ENCODE results near the gene DDX47.
"Not testable (repeated sequence)": the region's sequence is repeated elsewhere in the genome, so short reads cannot be mapped to it uniquely, and the experiment has no call there.

DDX47 gene

DNA sequence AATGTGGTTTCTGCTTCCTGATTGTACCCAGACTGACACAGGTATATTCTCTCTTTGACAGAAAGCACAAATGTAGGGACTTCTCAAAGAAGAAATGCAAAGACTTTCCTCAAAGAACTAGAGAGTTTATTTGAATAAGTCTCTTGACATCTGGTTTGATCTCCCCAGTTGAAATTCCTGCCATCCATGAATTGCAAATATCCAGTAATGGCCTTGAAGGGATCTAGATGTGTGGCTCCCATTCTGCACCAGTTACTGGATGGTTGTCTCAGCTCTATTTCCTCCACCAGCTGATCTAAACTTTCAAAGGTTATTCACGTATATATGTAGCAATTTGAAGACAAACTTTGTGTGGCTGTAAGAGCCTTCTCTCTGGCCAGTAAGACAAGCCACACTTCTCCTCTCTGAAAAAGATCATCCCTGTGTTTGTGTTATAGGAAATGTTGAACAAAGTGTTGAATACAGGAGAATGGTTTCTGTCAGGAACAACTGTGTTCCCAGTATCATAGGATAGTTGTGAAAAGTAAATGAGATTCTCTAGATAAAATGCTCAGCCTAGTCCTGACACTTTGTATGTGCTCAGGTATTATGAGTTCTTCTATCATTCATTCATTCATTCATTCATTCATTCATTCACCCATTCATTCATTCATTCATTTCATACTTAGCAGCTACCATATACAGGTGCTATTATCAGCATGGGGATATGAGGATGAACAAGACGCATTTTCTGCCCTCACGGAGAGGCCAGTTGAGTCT is 55.5 kb downstream of the DDX47 start:
- POLR2A ChIA-PET: no interaction called here
- DNase-seq (ENCODE audit: extremely low spot score): no peak
- TF ChIP-seq, protein P1, sequence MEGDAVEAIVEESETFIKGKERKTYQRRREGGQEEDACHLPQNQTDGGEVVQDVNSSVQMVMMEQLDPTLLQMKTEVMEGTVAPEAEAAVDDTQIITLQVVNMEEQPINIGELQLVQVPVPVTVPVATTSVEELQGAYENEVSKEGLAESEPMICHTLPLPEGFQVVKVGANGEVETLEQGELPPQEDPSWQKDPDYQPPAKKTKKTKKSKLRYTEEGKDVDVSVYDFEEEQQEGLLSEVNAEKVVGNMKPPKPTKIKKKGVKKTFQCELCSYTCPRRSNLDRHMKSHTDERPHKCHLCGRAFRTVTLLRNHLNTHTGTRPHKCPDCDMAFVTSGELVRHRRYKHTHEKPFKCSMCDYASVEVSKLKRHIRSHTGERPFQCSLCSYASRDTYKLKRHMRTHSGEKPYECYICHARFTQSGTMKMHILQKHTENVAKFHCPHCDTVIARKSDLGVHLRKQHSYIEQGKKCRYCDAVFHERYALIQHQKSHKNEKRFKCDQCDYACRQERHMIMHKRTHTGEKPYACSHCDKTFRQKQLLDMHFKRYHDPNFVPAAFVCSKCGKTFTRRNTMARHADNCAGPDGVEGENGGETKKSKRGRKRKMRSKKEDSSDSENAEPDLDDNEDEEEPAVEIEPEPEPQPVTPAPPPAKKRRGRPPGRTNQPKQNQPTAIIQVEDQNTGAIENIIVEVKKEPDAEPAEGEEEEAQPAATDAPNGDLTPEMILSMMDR (IDR thresholded peaks at IDR 0.05; ENCODE audit: control extremely low read depth, extremely low read depth, low read depth, missing control alignments): no peak
- CTCF ChIA-PET: interaction anchor here (2.1 kb wide), 1 partner anchor 22 kb away, joined by 6 read pairs; the partner anchor contains the start of gene GPRC5A

DNA sequence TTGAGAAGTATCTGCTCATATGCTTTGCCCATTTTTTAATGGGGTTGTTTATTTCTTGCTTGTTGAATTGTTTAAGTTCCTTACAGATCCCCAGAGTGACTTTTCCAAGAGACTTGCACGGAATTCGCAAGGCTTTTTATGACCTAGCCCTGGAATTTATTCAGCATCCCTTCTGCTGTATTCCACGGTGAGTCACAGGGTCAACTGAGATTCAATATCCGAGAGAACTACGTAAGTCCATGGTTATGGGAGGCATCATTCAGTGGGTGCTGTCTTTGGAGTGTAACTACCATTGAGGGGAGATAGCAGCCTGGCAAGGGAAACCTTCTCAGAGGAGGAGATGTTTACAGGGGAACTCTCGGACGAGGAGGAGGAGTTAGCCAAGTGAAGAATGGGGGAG is 57.3 kb downstream of the DDX47 start:
- CTCF ChIA-PET: no interaction called here
- DNase-seq (ENCODE audit: extremely low spot score): no peak
- POLR2A ChIA-PET: no interaction called here
- TF ChIP-seq, protein P1 (IDR thresholded peaks at IDR 0.05; ENCODE audit: control extremely low read depth, extremely low read depth, low read depth, missing control alignments): no peak

DNA sequence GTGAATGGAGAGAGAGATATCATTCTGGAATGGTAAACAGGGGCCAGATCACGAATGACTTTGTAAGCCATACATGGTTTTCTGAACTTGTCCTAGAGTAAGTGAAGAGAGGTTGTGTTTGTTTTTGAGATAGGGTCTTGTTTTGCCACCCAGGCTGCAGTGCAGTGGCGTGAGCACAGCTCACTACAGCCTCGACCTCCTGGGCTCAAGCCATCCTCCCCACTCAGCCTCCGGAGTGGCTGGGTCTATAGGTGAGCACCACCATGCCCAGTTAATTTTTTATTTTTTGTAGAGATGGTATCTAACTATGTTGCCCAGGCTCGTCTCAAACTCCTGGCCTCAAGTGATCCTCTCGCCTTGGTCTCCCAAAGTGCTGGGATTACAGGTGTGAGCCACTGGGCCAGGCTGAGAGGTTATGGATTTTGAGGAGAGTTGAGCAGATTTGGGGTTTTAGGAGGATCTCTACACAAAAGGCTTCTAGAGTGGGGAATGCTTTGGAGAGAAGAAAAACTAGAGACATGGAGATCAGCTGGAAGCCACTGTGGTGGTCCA is 58.5 kb downstream of the DDX47 start:
- DNase-seq (ENCODE audit: extremely low spot score): no peak
- CTCF ChIA-PET: interaction anchor here (0.9 kb wide), 1 partner anchor 8 kb away, joined by 3 read pairs; no protein-coding TSS in a partner anchor
- POLR2A ChIA-PET: no interaction called here
- TF ChIP-seq, protein P1 (IDR thresholded peaks at IDR 0.05; ENCODE audit: control extremely low read depth, extremely low read depth, low read depth, missing control alignments): no peak

DNA sequence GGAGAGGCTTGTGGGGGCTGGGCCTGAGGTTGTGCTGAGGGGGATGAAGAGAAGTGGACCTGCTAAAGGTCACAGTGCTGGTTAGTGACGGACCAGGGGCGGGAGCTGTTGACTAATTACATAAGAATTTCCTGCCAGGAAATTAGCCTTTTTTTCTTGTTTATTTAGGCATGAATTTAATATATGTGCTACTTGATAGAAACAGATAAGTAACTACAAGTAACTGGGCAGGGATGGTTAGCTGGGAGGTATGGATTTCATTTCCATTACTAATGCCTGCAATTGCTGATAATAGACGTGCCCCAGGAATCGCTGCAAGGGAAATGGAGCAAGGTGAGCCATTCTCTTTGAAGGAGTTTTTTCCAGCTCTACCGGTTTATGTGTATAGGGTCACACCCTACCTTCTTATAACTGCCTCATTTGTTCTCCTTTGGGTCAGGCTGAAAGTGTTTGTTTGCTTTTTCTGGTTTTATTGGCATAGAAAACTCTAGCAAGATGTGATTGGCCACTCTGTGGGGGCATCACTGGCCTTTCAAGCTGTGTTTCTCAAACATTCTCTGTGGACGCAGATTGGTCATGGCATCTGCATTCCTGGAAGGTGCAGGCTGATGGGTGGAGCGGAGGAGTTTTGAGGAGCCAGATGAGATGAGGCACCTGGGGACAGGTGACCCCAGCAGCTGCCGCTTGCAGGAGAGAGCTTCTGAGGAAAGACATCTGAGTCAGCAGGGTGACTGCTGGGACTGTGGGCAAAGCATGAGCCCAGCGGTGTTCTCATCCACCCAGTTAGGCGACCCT is 59.2 kb downstream of the DDX47 start:
- TF ChIP-seq, protein P1 (IDR thresholded peaks at IDR 0.05; ENCODE audit: control extremely low read depth, extremely low read depth, low read depth, missing control alignments): no peak
- CTCF ChIA-PET: no interaction called here
- DNase-seq (ENCODE audit: extremely low spot score): no peak
- POLR2A ChIA-PET: no interaction called here

DNA sequence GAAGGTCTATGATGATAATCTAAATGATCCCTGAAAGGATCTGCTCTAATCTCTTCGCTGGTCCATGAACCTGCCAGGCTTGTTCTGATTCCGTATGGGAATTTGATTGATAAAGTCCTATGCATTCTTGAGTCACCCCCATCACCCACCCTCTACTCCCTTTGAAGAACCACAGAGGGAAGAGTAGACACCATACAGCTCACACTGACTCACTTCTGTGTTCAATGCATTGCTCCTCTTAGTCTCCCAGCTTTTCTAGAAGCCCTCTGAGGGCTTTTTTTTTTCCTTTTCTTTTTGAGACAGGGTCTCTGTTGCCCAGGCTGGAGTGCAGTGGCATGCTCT is 59.8 kb downstream of the DDX47 start:
- ChIA-PET CTCF (interaction anchor here (1.0 to 1.3 kb wide), 2 partner anchors 18 to 27 kb away, joined by 3 read pairs; partner anchors contain the start of gene GPRC5A), POLR2A (no interaction called here)
- TF ChIP-seq, protein P1 (IDR thresholded peaks at IDR 0.05; ENCODE audit: control extremely low read depth, extremely low read depth, low read depth, missing control alignments): no peak
- DNase-seq (ENCODE audit: extremely low spot score): no peak

DNA sequence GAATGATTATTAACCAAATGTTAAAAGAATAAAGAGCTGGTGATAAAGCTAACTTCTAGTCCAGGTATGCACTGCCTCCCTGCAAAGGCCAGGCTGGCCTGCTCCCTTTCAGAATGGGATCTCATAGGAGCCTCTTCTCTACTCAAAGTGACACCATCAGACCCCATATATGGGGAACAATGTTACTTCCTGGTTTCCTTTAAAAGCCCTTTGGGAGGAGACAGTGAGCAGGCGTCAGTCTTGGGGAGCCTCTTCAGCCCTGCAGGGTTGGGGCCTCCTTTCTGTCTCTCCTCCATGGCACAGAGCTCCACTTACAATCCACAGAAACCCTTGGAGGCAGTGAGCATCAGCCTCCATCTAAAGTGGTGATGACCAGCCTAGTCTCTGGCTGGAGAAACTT is 60.9 kb downstream of the DDX47 start:
- TF ChIP-seq, protein P1 (IDR thresholded peaks at IDR 0.05; ENCODE audit: control extremely low read depth, extremely low read depth, low read depth, missing control alignments): no peak
- DNase-seq (ENCODE audit: extremely low spot score): no peak
- ChIA-PET POLR2A (no interaction called here), CTCF (interaction anchor here (1.0 to 1.3 kb wide), 3 partner anchors 17 to 42 kb away, joined by 3 read pairs; partner anchors contain the start of gene GPRC5A)

DNA sequence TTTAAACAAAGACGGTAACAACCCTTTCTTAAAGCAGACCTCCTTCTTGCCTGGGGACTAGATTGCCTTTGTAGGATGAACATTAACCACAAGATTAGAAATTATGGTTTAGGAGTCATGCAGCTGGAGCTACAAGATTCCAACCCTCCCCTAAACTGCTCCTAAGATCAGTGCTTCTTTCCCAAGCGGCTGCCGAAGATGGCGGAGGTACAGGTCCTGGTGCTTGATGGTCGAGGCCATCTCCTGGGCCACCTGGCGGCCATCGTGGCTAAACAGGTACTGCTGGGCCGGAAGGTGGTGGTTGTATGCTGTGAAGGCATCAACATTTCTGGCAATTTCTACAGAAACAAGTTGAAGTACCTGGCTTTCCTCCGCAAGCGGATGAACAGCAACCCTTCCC is 62.2 kb downstream of the DDX47 start:
- CTCF ChIA-PET; POLR2A ChIA-PET; DNase-seq (ENCODE audit: extremely low spot score): not testable (repeated sequence)

Data from GM10248 (cell line).